GM12878 (cell line): ENCODE data around the gene WNK1. TPM values are rescaled to one million over a fixed set of nuclear protein-coding genes. Genes with fewer than 3 reads are reported as not detected.
A peak's percentile ranks its signal among the peaks of the same experiment; 100 is the strongest.

ENCODE experiments used
- ATAC-seq: fragments of 200-7000 bp; cut with Tn5 transposase; 3 replicates; pipeline ENCODE4 v1.9.1; 2020; ENCODE audit warnings: mild to moderate bottlenecking, moderate library complexity
- BruUV-seq: library from RNA; stranded (reverse); fragments of 400-500 nt; replicated peaks from 2 replicates; lab custom pipeline; 2021; lab: Mats Ljungman, UMichigan
- CTCF ChIA-PET: fragments of 300-600 bp; sonication (Branson Sonifier 250); formaldehyde crosslinking; extraction: SDS; loops from one replicate; lab custom pipeline; 2021; ENCODE audit warnings: inconsistent platforms; lab: Yijun Ruan, JAX
- POLR2A ChIA-PET: fragments of 350-600 bp; formaldehyde crosslinking; extraction: SDS; loops from one replicate; lab custom pipeline; 2021; ENCODE audit warnings: inconsistent platforms; lab: Charles Lee
- RAD21 ChIA-PET: fragments of 300-600 bp; sonication (Branson Sonifier 250); formaldehyde crosslinking; loops from one replicate; lab custom pipeline; 2023; ENCODE audit warnings: antibody characterized with exemption; ENCODE audit not compliant: unreplicated experiment; lab: Charles Lee
- SMC1A ChIA-PET: fragments of 300-600 bp; sonication (Branson Sonifier 250); formaldehyde crosslinking; loops from one replicate; lab custom pipeline; 2023; ENCODE audit not compliant: unreplicated experiment, uncharacterized antibody; lab: Charles Lee
- DNase-seq: peaks from one replicate; pipeline ENCODE4 v3.0.0-alpha.2; 2011; ENCODE audit warnings: low read depth, low spot score
- FAIRE-seq: peaks from 3 replicates; lab custom pipeline; 2011; peaks lifted over from hg19 to GRCh38; lab: Jason Lieb, UNC
- H2AFZ ChIP-seq: 2 replicates; pipeline ENCODE4 v1.6.0; 2011; ENCODE audit warnings: low read depth, low read length, control low read depth; ENCODE audit not compliant: control insufficient read depth
- H3K27ac ChIP-seq: 2 replicates; pipeline ENCODE4 v1.5.1; 2011; ENCODE audit warnings: control low read depth; ENCODE audit not compliant: control insufficient read depth, insufficient read depth
- H3K27me3 ChIP-seq, 2 experiments: replicated peaks in 1 of 2; 2 replicates each; pipeline versions ENCODE4 v1.6.0 to v1.6.1; 2011; ENCODE audit warnings: low read length in 1 of 2; ENCODE audit not compliant: control insufficient read depth in 2 of 2, insufficient read depth in 2 of 2
- H3K36me3 ChIP-seq, 2 experiments: 2 replicates each; pipeline ENCODE4 v1.5.1; 2011; ENCODE audit warnings: low read length in 1 of 2; ENCODE audit not compliant: control insufficient read depth in 2 of 2, insufficient read depth in 2 of 2
- H3K4me1 ChIP-seq: 2 replicates; pipeline ENCODE4 v1.6.1; 2011; ENCODE audit warnings: mild to moderate bottlenecking, low read length, moderate library complexity, mixed read lengths; ENCODE audit not compliant: control insufficient read depth, insufficient read depth
- H3K4me2 ChIP-seq: 2 replicates; pipeline ENCODE4 v1.6.0; 2011; ENCODE audit warnings: control low read depth; ENCODE audit not compliant: control insufficient read depth, insufficient read depth
- H3K4me3 ChIP-seq: fragments of 200-600 bp; sonication (generic); 2 replicates; pipeline ENCODE4 v1.5.1; 2016
- H3K79me2 ChIP-seq: 2 replicates; pipeline ENCODE4 v1.6.0; 2011; ENCODE audit warnings: low read length; ENCODE audit not compliant: control insufficient read depth, insufficient read depth
- H3K9ac ChIP-seq: 2 replicates; pipeline ENCODE4 v1.8.0; 2011; ENCODE audit warnings: low read length, control low read depth, mixed read lengths; ENCODE audit not compliant: control insufficient read depth, insufficient read depth
- H3K9me3 ChIP-seq: replicated peaks from 3 replicates; pipeline ENCODE4 v1.5.1; 2011; ENCODE audit warnings: mild to moderate bottlenecking, low read length; ENCODE audit not compliant: control insufficient read depth, insufficient read depth
- H4K20me1 ChIP-seq: 2 replicates; pipeline ENCODE4 v1.6.0; 2011; ENCODE audit not compliant: control insufficient read depth, insufficient read depth
- CEBPB ChIP-seq, 2 experiments: fragments of 150-350 bp in 1 of 2; IDR thresholded peaks; 2 replicates each; pipeline ENCODE4 v1.6.1; 2012 to 2014; ENCODE audit warnings: low read depth in 2 of 2, low read length in 2 of 2, borderline replicate concordance in 1 of 2, inconsistent platforms in 1 of 2
- EP300 ChIP-seq, 2 experiments: fragments of 150-350 bp in 1 of 2; IDR thresholded peaks; 2 replicates each; pipeline ENCODE4 v1.6.1; 2011 to 2012; ENCODE audit warnings: low read depth in 2 of 2, low read length in 2 of 2, borderline replicate concordance in 1 of 2, improper control_type of control experiment in 1 of 2, inconsistent platforms in 1 of 2; ENCODE audit not compliant: control insufficient read depth in 1 of 2
- NR2C1 ChIP-seq: fragments of 450-650 bp; IDR thresholded peaks from 2 replicates; pipeline ENCODE4 v1.6.1; 2017; ENCODE audit warnings: antibody characterized with exemption, mild to moderate bottlenecking, moderate library complexity
- NR2C2 ChIP-seq: IDR thresholded peaks from 2 replicates; pipeline ENCODE4 v1.6.1; 2011; ENCODE audit warnings: borderline replicate concordance, low read depth; ENCODE audit not compliant: control insufficient read depth, insufficient read length
- PKNOX1 ChIP-seq: fragments of 450-650 bp; IDR thresholded peaks from 2 replicates; pipeline ENCODE4 v1.6.1; 2016; ENCODE audit warnings: mild to moderate bottlenecking
- RELB ChIP-seq: fragments of 450-650 bp; IDR thresholded peaks from 2 replicates; pipeline ENCODE4 v1.6.1; 2017; ENCODE audit warnings: low read depth, mild to moderate bottlenecking, moderate library complexity
- SUZ12 ChIP-seq: fragments of 200-600 bp; sonication (generic); IDR thresholded peaks from one replicate; pipeline ENCODE4 v1.6.1; 2018; ENCODE audit warnings: antibody characterized with exemption, mild to moderate bottlenecking; ENCODE audit not compliant: unreplicated experiment
- ZBTB33 ChIP-seq: fragments of 450-650 bp; IDR thresholded peaks from 2 replicates; pipeline ENCODE4 v1.6.1; 2017; ENCODE audit warnings: mild to moderate bottlenecking
- ZBTB40 ChIP-seq: fragments of 450-650 bp; IDR thresholded peaks from 2 replicates; pipeline ENCODE4 v1.6.1; 2016; ENCODE audit warnings: mild to moderate bottlenecking, moderate library complexity, borderline replicate concordance
- ZNF217 ChIP-seq: fragments of 450-650 bp; IDR thresholded peaks from 2 replicates; pipeline ENCODE4 v1.6.1; 2017; ENCODE audit warnings: antibody characterized with exemption, mild to moderate bottlenecking
- WGBS: methylation state at CpG from one replicate; pipeline ENCODE4 v1.1.6; 2016; ENCODE audit warnings: low lambda C conversion rate; ENCODE audit not compliant: insufficient replicate concordance, insufficient coverage; ENCODE audit errors: missing lambda C conversion rate; 5-methylcytosine and 5-hydroxymethylcytosine counted together
- in situ Hi-C: fragments of 300-500 bp; cut with MboI; formaldehyde crosslinking; loops from 9 replicates; pipeline ENCODE4 v1.14.3; 2018; ENCODE audit warnings: mixed read lengths
- intact Hi-C: fragments of 100-400 bp; cut with micrococcal nuclease; formaldehyde crosslinking; loops from one replicate; pipeline ENCODE4 v1.14.2; 2022; ENCODE audit not compliant: unreplicated experiment
- polyA plus RNA-seq, 11 experiments: library from polyadenylated mRNA; depleted of rRNA in 4 of 11; unstranded in 6 of 11; stranded (reverse) in 5 of 11; fragments of >200 nt; fragmentation: Nextera tagmentation in 4 of 11; fragmentation: Illumina TruSeq in 1 of 11; extraction: Ambion mirVana in 4 of 11; extraction: Trizol in 1 of 11; gene quantifications; 1 replicate in 1 of 11; 2 replicates in 10 of 11; pipeline versions ENCODE4 v1.2.1 to v1.2.3, GENCODE V29; 2011 to 2016; ENCODE audit warnings: inconsistent platforms in 2 of 11, missing spikeins in 2 of 11, low read depth in 1 of 11
- total RNA-seq, 4 experiments: library from RNA; depleted of rRNA in 3 of 4; stranded (reverse); fragments of >200 nt in 3 of 4; fragmentation: Illumina TruSeq in 1 of 4; extraction: Trizol in 1 of 4; gene quantifications; 2 replicates each; pipeline versions ENCODE4 v1.2.1 to v1.2.3, GENCODE V29; 2013 to 2021

The WNK1 gene
- total and polyA plus RNA-seq, 10 of the 15 experiments (the other 5 are each of a cell fraction or from before 2014, with no cell fraction given), result 9.6 to 151 (median 86.6) TPM

- Histone ChIP-seq H2AFZ (no peak overlapping the region), H3K4me1 (peaks cover 48% of the 10 kb centered on the region), H3K4me3 (no peak overlapping the region), H3K27ac (peak overlapping the region; percentile 59), H4K20me1 (no peaks in the 10 kb centered on the region), H3K27me3 (no peaks in the 10 kb centered on the region), H3K9me3 (no peaks in the 10 kb centered on the region; the same call in 2 of the 3 replicates), H3K79me2 (peaks cover 97% of the 10 kb centered on the region), H3K9ac (no peak overlapping the region), H3K36me3 (no peaks in the 10 kb centered on the region), H3K4me2 (peak overlapping the region; percentile 57)
- DNase-seq (no peak), ATAC-seq (peak; percentile 56), FAIRE-seq (no peak)
- ChIA-PET SMC1A (interaction anchor here (1.1 to 4.1 kb wide), 6 partner anchors 9 to 117 kb away, joined by 3 to 26 read pairs (median 4); no protein-coding TSS in a partner anchor), RAD21 (interaction anchor here (0.6 to 1.2 kb wide), 4 partner anchors 8 to 159 kb away, joined by 3 read pairs; no protein-coding TSS in a partner anchor), POLR2A (interaction anchor here (1.9 kb wide), 1 partner anchor 25 kb away, joined by 6 read pairs; no protein-coding TSS in a partner anchor), CTCF (interaction anchor here (0.6 to 1.5 kb wide), 4 partner anchors 8 to 51 kb away, joined by 3 to 6 read pairs (median 4); no protein-coding TSS in a partner anchor)
- intact Hi-C loops, result loop anchor here (5.0 kb wide), 1 partner anchor 35 kb away; no protein-coding TSS in a partner anchor
- no TSS peak for BruUV-seq
- in situ Hi-C loops, result no loop called here
- WGBS, result 1% methylated on average over 3 of the region's 3 CpGs
- TF ChIP-seq NR2C2 (no peak), SUZ12 (no peak), ZBTB40 (0 out of 2 replicates have a peak, but pooled peaks have one; percentile 22), EP300 (IDR thresholded peaks at IDR 0.05; ENCODE audit: borderline replicate concordance in 1 of 2, control insufficient read depth in 1 of 2, low read depth in 2 of 2, low read length in 2 of 2) (no peak), ZNF217 (no peak), PKNOX1 (peak; percentile 32), NR2C1 (peak; percentile 66; the same call in 1 of the 2 replicates), CEBPB (IDR thresholded peaks at IDR 0.05; ENCODE audit: borderline replicate concordance in 1 of 2, low read depth in 2 of 2, low read length in 2 of 2) (no peak), RELB (peak; percentile 40), ZBTB33 (no peak)
Observed at GRCh38 chr12:802242-803120, 50.1 kb downstream of the WNK1 start.
